GM13976 (cell line): ENCODE measurements around the gene SETD6.

ENCODE experiments used
- DNase-seq: peaks from one replicate; pipeline ENCODE4 v3.0.0; 2012; ENCODE audit warnings: low spot score
- in situ Hi-C: fragments of 300-500 bp; cut with MboI; formaldehyde crosslinking; loops from one replicate; pipeline ENCODE4 v1.12.0; 2022; ENCODE audit warnings: low sequenced_read_pairs, mixed read lengths, inconsistent platforms; ENCODE audit not compliant: unreplicated experiment
- TF ChIP-seq, protein P1 (sequence below): IDR thresholded peaks from 2 replicates; pipeline ENCODE4 v1.5.1; 2012; ENCODE audit warnings: borderline replicate concordance, mild to moderate bottlenecking; ENCODE audit not compliant: insufficient read depth; ENCODE audit errors: extremely low read depth, missing control alignments, control extremely low read depth

SETD6 gene

GRCh38 chr16:58472827-58473226 lies 42.5 kb upstream of the SETD6 start:
- in situ Hi-C loops, result no loop called here
- TF ChIP-seq, protein P1, sequence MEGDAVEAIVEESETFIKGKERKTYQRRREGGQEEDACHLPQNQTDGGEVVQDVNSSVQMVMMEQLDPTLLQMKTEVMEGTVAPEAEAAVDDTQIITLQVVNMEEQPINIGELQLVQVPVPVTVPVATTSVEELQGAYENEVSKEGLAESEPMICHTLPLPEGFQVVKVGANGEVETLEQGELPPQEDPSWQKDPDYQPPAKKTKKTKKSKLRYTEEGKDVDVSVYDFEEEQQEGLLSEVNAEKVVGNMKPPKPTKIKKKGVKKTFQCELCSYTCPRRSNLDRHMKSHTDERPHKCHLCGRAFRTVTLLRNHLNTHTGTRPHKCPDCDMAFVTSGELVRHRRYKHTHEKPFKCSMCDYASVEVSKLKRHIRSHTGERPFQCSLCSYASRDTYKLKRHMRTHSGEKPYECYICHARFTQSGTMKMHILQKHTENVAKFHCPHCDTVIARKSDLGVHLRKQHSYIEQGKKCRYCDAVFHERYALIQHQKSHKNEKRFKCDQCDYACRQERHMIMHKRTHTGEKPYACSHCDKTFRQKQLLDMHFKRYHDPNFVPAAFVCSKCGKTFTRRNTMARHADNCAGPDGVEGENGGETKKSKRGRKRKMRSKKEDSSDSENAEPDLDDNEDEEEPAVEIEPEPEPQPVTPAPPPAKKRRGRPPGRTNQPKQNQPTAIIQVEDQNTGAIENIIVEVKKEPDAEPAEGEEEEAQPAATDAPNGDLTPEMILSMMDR, result no peak
- DNase-seq, result no peak

DNA sequence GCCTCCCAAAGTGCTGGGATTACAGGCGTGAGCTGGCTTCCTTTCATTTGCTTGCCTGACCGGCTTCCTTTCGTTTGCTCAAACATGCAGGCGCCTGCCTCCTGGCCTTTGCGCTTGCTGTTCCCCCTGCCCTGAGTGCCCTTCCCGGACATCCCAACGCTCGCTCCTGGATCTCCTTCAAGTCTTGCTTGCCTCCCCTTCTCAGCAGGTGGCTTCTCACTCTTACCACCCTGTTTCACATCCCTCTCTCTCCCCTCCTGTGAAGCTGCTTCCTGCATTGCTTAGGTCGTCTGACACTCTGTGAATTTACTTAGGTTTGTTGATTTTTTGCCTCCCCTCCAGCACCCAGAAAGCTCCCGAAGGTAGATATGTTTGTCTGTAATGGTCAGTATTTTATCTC lies 41.0 kb upstream of the SETD6 start:
- no peak for DNase-seq
- TF ChIP-seq, protein P1, result no peak
- in situ Hi-C loops, result no loop called here

- DNase-seq, result no peak
- TF ChIP-seq, protein P1, result no peak
- in situ Hi-C loops, result no loop called here
Measured at GRCh38 chr16:58475091-58475619, 40.2 kb upstream of the SETD6 start.

DNA sequence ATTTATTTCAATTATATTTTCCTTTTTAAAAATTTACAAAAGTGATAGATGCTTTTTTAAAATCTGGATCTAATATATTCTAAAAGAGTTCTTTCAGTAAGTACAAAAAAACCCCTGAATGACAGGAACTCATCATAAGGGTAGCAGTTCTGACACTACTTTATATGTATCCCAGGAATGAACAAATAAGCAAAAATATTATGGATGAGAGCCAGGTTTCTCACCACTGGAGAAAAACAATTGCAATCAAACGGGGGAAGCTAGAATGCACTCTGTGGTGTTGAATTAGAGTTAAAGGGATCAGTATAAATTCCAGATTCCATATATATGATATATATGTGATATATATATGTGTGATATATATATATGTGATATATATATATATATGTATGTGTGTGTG lies 38.5 kb upstream of the SETD6 start:
- in situ Hi-C loops, result no loop called here
- no peak for DNase-seq
- TF ChIP-seq, protein P1, result no peak

DNA sequence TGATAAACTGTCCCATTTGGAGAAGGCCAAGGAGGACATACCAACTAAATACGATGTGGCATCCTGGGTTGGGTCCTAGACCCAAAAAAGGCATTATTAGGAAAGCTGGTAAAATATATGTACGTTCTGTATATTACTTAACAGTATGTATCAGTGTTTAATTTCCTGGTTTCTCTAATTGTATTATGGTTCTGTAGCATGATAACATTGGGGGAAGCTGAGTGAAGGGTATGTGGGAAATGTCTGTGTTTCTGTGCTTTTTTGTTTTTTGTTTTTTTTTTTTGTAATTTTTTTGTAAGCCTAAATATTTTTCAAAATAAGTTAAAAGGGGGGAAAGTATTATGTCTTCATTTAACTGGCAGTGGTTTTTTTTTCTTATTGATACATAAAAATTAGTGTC lies 36.9 kb upstream of the SETD6 start:
- in situ Hi-C loops, result no loop called here
- TF ChIP-seq, protein P1, result no peak
- DNase-seq, result no peak

- DNase-seq, result no peak
- TF ChIP-seq, protein P1, result no peak
- in situ Hi-C loops, result no loop called here
Measured at GRCh38 chr16:58481226-58481869, 34.0 kb upstream of the SETD6 start.
